Neuronal stem cell (in vitro differentiated cells): ENCODE results near the gene CALML4.
"Not testable (repeated sequence)": the region's sequence is repeated elsewhere in the genome, so short reads cannot be mapped to it uniquely, and the experiment has no call there.

Experiments used
- DNase-seq: peaks from one replicate; pipeline ENCODE4 v3.0.0-alpha.2; 2013; ENCODE audit warnings: low spot score
- H2AFZ ChIP-seq: one replicate; pipeline ENCODE4 v1.6.1; 2013; ENCODE audit warnings: mild to moderate bottlenecking, low read length, inconsistent platforms
- H2AK5ac ChIP-seq: 2 replicates; pipeline ENCODE4 v1.6.1; 2013; ENCODE audit warnings: low read depth, mild to moderate bottlenecking, inconsistent platforms, low read length, moderate library complexity, mixed read lengths
- H2BK120ac ChIP-seq: 2 replicates; pipeline ENCODE4 v1.6.1; 2013; ENCODE audit warnings: low read depth, mild to moderate bottlenecking, inconsistent platforms, low read length, moderate library complexity, mixed read lengths
- H2BK12ac ChIP-seq: one replicate; pipeline ENCODE4 v1.6.1; 2013; ENCODE audit warnings: low read length, inconsistent platforms
- H2BK15ac ChIP-seq: 2 replicates; pipeline ENCODE4 v1.6.1; 2013; ENCODE audit warnings: mild to moderate bottlenecking, low read length, inconsistent platforms, mixed read lengths
- H2BK5ac ChIP-seq: one replicate; pipeline ENCODE4 v1.6.1; 2013; ENCODE audit warnings: inconsistent platforms, mild to moderate bottlenecking, low read length, moderate library complexity
- H3K14ac ChIP-seq: one replicate; pipeline ENCODE4 v1.6.1; 2013; ENCODE audit warnings: low read length, inconsistent platforms
- H3K18ac ChIP-seq: 2 replicates; pipeline ENCODE4 v1.6.1; 2013; ENCODE audit warnings: low read length, inconsistent platforms
- H3K23ac ChIP-seq: 2 replicates; pipeline ENCODE4 v1.6.1; 2013; ENCODE audit warnings: low read depth, mild to moderate bottlenecking, mixed read lengths, low read length, inconsistent platforms; ENCODE audit not compliant: poor library complexity
- H3K27ac ChIP-seq: replicated peaks from 3 replicates; pipeline ENCODE4 v1.5.1; 2013; ENCODE audit warnings: low read length, inconsistent platforms
- H3K27me3 ChIP-seq, 3 experiments: 2 replicates each; pipeline ENCODE4 v1.6.1; 2013; ENCODE audit warnings: low read length in 3 of 3, mild to moderate bottlenecking in 2 of 3, inconsistent platforms in 1 of 3, low read depth in 1 of 3, mixed read lengths in 1 of 3, moderate library complexity in 1 of 3; ENCODE audit not compliant: control insufficient read depth in 3 of 3, insufficient read depth in 3 of 3
- H3K36me3 ChIP-seq, 2 donors: replicated peaks in 1 of 2; 2 replicates each; pipeline ENCODE4 v1.6.1; 2013; ENCODE audit warnings: low read length in 2 of 2; ENCODE audit not compliant: control insufficient read depth in 2 of 2, insufficient read depth in 2 of 2
- H3K4ac ChIP-seq: 2 replicates; pipeline ENCODE4 v1.6.1; 2013; ENCODE audit warnings: inconsistent platforms, mild to moderate bottlenecking, low read length, moderate library complexity
- H3K4me1 ChIP-seq, 2 donors: 1 replicate in 1 of 2; 2 replicates in 1 of 2; pipeline ENCODE4 v1.6.1; 2013; ENCODE audit warnings: low read length in 2 of 2, low read depth in 1 of 2; ENCODE audit not compliant: control insufficient read depth in 2 of 2, insufficient read depth in 1 of 2
- H3K4me2 ChIP-seq: one replicate; pipeline ENCODE4 v1.6.1; 2013; ENCODE audit warnings: mild to moderate bottlenecking, low read length, inconsistent platforms; ENCODE audit not compliant: insufficient read depth, poor library complexity, severe bottlenecking
- H3K4me3 ChIP-seq, 2 donors: 2 replicates each; pipeline ENCODE4 v1.5.1; 2013; ENCODE audit warnings: low read length in 2 of 2, mild to moderate bottlenecking in 2 of 2, inconsistent platforms in 1 of 2, moderate library complexity in 1 of 2
- H3K79me1 ChIP-seq: one replicate; pipeline ENCODE4 v1.6.1; 2013; ENCODE audit warnings: low read depth, mild to moderate bottlenecking, inconsistent platforms, low read length, moderate library complexity
- H3K9ac ChIP-seq: one replicate; pipeline ENCODE4 v1.6.1; 2013; ENCODE audit warnings: mild to moderate bottlenecking, low read depth, low read length, inconsistent platforms; ENCODE audit not compliant: poor library complexity
- H3K9me3 ChIP-seq, 2 donors: replicated peaks in 1 of 2; 2 replicates each; pipeline versions ENCODE3 to v1.6.1; 2013; ENCODE audit warnings: low read length in 2 of 2, mild to moderate bottlenecking in 2 of 2, inconsistent platforms in 1 of 2, low read depth in 1 of 2, mixed read lengths in 1 of 2, moderate library complexity in 1 of 2; ENCODE audit not compliant: control insufficient read depth in 2 of 2, insufficient read depth in 1 of 2
- H4K8ac ChIP-seq: one replicate; pipeline ENCODE4 v1.6.1; 2013; ENCODE audit warnings: low read depth, mild to moderate bottlenecking, inconsistent platforms, low read length, moderate library complexity
- H4K91ac ChIP-seq: one replicate; pipeline ENCODE4 v1.6.1; 2013; ENCODE audit warnings: low read length, low read depth, mild to moderate bottlenecking, inconsistent platforms; ENCODE audit not compliant: poor library complexity
- WGBS, 2 donors: extraction: QIAGEN DNeasy Blood & Tissue Kit; methylation state at CpG; one replicate each; pipeline ENCODE4 v1.1.7; 2013; ENCODE audit warnings: missing lambda C conversion rate in 2 of 2, mixed read lengths in 1 of 2; ENCODE audit not compliant: insufficient read length in 2 of 2, insufficient replicate concordance in 1 of 2; ENCODE audit errors: extremely low coverage in 2 of 2; 5-methylcytosine and 5-hydroxymethylcytosine counted together

The CALML4 gene

GRCh38 chr15:68221530-68222431 lies 16.6 kb upstream of the CALML4 start:
- not testable (repeated sequence) for DNase-seq, H3K9ac ChIP-seq, H3K27me3 ChIP-seq, H2BK5ac ChIP-seq, H3K4me3 ChIP-seq, H3K23ac ChIP-seq, H3K4me1 ChIP-seq, H3K4ac ChIP-seq, H4K91ac ChIP-seq, H2AK5ac ChIP-seq, H3K18ac ChIP-seq, H3K4me2 ChIP-seq, H3K27ac ChIP-seq, H2AFZ ChIP-seq, H4K8ac ChIP-seq, H2BK120ac ChIP-seq, H2BK15ac ChIP-seq, H3K14ac ChIP-seq, H2BK12ac ChIP-seq
- Histone ChIP-seq H3K79me1 (peaks cover 14% of the 10 kb centered on the region), H3K9me3 (peaks cover 8 to 18% of the 10 kb centered on the region in 2 donors), H3K36me3 (peaks cover 7 to 50% of the 10 kb centered on the region in 2 donors)
- WGBS, 2 donors = no CpG with 5 or more reads among the region's 55 CpGs

- H3K4me2 ChIP-seq = no peak overlapping the region
- peaks cover 11% of the 10 kb centered on the region for H3K79me1 ChIP-seq
- H3K18ac ChIP-seq = no peak overlapping the region
- no peak overlapping the region for H2BK5ac ChIP-seq
- H3K27me3 ChIP-seq = no peaks in the 10 kb centered on the region
- DNase-seq = no peak
- no peak overlapping the region for H2BK12ac ChIP-seq
- H2AFZ ChIP-seq = no peak overlapping the region
- peaks cover 7 to 58% of the 10 kb centered on the region in 2 donors for H3K36me3 ChIP-seq
- H4K8ac ChIP-seq = no peak overlapping the region
- H4K91ac ChIP-seq = no peak overlapping the region
- H3K4me1 ChIP-seq = no peaks in the 10 kb centered on the region
- WGBS, 2 donors = no CpG with 5 or more reads among the region's 6 CpGs
- H3K23ac ChIP-seq = no peak overlapping the region
- no peak overlapping the region for H2AK5ac ChIP-seq
- peaks cover 8 to 18% of the 10 kb centered on the region in 2 donors for H3K9me3 ChIP-seq
- no peak overlapping the region for H3K9ac ChIP-seq
- H3K14ac ChIP-seq = no peak overlapping the region
- no peak overlapping the region for H3K4me3 ChIP-seq
- H2BK15ac ChIP-seq = no peak overlapping the region
- H3K4ac ChIP-seq = no peak overlapping the region
- H2BK120ac ChIP-seq = no peak overlapping the region
- H3K27ac ChIP-seq = no peak overlapping the region
Measured at GRCh38 chr15:68220967-68221366, 15.8 kb upstream of the CALML4 start.

- no CpG with 5 or more reads among the region's 2 CpGs for WGBS, 2 donors
- peaks cover 10% of the 10 kb centered on the region for H3K79me1 ChIP-seq
Measured at GRCh38 chr15:68220489-68220888, 15.4 kb upstream of the CALML4 start.

More at GRCh38 chr15:68220489-68220888, 15.4 kb upstream of the CALML4 start:
- DNase-seq = no peak
- Histone ChIP-seq H3K23ac (no peak overlapping the region), H3K4me1 (no peaks in the 10 kb centered on the region), H3K18ac (no peak overlapping the region), H3K4ac (no peak overlapping the region), H3K4me2 (no peak overlapping the region), H3K36me3 (peaks cover 7 to 62% of the 10 kb centered on the region in 2 donors), H3K4me3 (no peak overlapping the region), H3K27me3 (no peaks in the 10 kb centered on the region), H2BK12ac (no peak overlapping the region), H2BK15ac (no peak overlapping the region), H3K27ac (no peak overlapping the region), H2BK5ac (no peak overlapping the region), H3K9ac (no peak overlapping the region), H2AFZ (no peak overlapping the region), H3K14ac (no peak overlapping the region), H3K9me3 (peaks cover 8 to 18% of the 10 kb centered on the region in 2 donors), H4K91ac (no peak overlapping the region), H4K8ac (no peak overlapping the region), H2AK5ac (no peak overlapping the region), H2BK120ac (no peak overlapping the region)
